C4-2B (cell line): ENCODE data around the gene MYOT.
"Not testable (repeated sequence)": the region's sequence is repeated elsewhere in the genome, so short reads cannot be mapped to it uniquely, and the experiment has no call there.

ENCODE experiments used
- ZFX ChIP-seq: fragments of 450-650 bp; IDR thresholded peaks from 2 replicates; pipeline ENCODE4 v1.6.1; 2017
- TF ChIP-seq, protein P1 (sequence below): fragments of 450-650 bp; conservative IDR thresholded peaks from 2 replicates; pipeline ENCODE4 v1.5.1; 2017; ENCODE audit warnings: mild to moderate bottlenecking

DNA sequence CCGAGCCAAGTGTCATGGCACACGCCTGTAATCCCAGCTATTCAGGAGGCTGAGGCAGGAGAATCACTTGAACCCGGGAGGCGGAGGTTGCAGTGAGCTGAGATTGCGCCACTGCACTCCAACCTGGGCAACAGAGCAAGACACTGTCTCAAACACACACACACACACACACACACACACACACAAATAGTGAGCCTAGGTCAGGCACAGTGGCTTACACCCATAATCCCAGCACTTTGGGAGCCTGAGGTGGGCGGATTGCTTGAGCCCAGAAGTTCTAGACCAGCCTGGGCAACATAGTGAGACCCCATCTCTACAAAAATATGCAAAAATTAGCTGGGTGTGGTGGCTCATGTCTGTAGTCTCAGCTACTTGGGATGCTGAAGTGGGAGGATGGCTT is 4.0 kb upstream of the MYOT start:
- TF ChIP-seq, protein P1, sequence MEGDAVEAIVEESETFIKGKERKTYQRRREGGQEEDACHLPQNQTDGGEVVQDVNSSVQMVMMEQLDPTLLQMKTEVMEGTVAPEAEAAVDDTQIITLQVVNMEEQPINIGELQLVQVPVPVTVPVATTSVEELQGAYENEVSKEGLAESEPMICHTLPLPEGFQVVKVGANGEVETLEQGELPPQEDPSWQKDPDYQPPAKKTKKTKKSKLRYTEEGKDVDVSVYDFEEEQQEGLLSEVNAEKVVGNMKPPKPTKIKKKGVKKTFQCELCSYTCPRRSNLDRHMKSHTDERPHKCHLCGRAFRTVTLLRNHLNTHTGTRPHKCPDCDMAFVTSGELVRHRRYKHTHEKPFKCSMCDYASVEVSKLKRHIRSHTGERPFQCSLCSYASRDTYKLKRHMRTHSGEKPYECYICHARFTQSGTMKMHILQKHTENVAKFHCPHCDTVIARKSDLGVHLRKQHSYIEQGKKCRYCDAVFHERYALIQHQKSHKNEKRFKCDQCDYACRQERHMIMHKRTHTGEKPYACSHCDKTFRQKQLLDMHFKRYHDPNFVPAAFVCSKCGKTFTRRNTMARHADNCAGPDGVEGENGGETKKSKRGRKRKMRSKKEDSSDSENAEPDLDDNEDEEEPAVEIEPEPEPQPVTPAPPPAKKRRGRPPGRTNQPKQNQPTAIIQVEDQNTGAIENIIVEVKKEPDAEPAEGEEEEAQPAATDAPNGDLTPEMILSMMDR: not testable (repeated sequence)
- TF ChIP-seq ZFX: not testable (repeated sequence)
